ENCODE results near the gene C10orf90. TPM values are rescaled to one million over a fixed set of nuclear protein-coding genes. Genes with fewer than 3 reads are reported as not detected.
A peak's percentile ranks its signal among the peaks of the same experiment; 100 is the strongest.

The C10orf90 gene
- total RNA-seq, 1 experiment from 2014 or later, result 0.99 TPM

DNA sequence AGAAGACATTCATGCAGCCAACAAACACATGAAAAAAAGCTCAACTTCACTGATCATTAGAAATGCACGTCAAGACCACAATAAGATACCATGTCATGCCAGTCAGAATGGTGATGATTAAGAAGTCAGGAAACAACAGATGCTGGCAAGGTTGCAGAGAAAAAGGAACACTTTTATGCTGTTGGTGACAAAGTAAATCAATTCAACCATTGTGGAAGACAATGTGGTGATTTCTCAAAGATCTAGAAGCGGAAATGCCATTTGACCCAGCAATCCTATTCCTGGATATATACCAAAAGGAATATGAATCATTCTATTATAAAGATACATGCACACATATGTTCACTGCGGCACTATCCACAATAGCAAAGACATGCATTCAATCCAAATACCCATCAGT lies 77.6 kb downstream of the C10orf90 start:
- DNase-seq (ENCODE audit: extremely low read depth, low read depth), result no peak

DNA sequence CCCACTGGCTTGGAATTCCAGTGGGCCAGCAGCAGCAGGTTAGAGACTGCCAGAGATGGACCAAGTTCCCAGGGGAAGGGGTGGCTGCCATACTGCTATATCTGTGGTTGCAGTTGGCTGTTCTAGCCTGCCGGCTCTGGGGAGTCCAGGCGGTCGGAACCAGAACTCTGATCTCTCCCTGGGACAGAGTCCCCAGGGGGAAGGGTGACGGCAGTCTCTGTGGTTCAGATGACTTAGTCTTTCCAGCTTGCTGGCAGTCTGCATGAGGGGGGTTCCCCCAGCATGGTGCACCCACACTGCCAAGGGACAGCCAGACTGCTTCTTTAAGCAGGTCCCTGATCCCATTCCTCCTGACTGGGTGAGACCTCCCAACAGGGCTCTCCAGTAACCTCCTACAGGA lies 82.5 kb downstream of the C10orf90 start:
- DNase-seq (ENCODE audit: extremely low read depth, low read depth), result no peak

GRCh38 chr10:126586878-126587277 lies 83.6 kb downstream of the C10orf90 start:
- no peak for DNase-seq (ENCODE audit: extremely low read depth, low read depth)

- no peak for DNase-seq (ENCODE audit: extremely low read depth, low read depth)
Measured at GRCh38 chr10:126586128-126586527, 84.4 kb downstream of the C10orf90 start.

DNA sequence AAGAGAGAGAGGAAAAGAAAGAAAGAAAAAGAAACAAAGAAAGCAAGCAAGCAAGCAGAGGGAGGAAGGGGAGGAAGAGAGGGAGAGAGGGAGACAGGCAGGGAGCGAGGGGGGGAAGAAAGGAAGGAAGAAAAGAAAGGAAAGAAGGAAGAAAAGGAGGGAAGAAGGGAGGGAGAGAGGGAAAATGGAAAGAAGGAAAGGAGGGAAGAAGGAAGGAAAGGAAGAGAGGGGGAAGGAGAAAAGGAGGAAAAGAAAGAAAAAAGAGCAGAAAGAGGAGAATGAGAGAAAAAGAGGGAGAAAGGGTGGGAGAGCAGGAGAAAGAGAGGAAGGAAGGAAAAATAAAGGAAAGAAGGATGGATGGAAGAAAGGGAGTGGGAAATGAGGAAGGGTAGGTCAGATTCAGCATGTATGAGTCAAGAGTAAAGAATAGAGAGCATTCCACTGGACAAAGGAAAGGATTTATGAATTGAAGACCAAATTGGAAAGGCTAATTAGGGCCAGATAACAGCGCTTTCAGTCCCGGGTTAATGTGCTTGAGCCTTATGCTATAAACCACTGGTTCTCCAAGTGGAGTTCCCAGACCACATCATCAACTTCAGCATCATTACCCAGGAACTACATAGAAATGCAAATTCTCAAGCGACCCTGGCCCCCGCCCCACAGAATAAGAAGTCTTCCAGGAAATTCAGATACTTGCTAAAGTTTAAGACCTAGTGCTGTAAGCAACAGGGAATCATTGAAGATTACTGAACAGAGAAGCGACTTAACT lies 85.1 kb downstream of the C10orf90 start:
- no peak for DNase-seq (ENCODE audit: extremely low read depth, low read depth)

- DNase-seq (ENCODE audit: extremely low read depth, low read depth), result no peak
Measured at GRCh38 chr10:126584836-126585235, 85.7 kb downstream of the C10orf90 start.

DNA sequence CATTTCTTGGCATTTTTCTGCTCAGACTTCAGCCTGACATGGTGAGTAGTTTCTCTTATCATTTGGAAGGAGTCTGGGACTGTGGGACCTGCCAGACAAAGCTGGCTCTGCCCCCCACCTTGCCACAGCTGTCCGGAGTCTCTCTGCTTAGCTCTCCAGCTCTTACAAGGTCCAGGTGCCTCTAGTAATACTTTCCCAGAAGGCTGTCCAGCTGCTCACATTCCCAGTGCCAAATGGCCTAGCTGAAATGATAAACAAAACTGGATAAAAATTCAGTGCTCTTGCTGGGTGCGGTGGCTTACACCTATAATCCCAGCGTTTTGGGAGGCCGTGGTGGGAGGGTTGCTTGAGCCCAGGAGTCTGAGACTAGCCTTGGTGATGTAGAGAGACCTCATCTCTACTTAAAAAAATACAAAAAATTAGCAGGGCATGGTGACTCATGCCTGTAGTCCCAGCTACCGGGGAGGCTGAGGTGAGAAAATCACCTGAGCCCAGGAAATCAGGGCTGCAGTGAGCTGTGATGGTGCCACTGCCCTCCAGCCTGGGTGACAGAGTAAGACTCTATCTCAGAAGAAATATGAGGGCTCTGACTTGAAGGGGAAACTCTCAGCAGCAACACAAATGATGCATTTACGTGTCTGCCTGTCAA lies 86.8 kb downstream of the C10orf90 start:
- no peak for DNase-seq (ENCODE audit: extremely low read depth, low read depth)

GRCh38 chr10:126581648-126582046 lies 88.8 kb downstream of the C10orf90 start:
- DNase-seq (ENCODE audit: extremely low read depth, low read depth), result no peak

DNA sequence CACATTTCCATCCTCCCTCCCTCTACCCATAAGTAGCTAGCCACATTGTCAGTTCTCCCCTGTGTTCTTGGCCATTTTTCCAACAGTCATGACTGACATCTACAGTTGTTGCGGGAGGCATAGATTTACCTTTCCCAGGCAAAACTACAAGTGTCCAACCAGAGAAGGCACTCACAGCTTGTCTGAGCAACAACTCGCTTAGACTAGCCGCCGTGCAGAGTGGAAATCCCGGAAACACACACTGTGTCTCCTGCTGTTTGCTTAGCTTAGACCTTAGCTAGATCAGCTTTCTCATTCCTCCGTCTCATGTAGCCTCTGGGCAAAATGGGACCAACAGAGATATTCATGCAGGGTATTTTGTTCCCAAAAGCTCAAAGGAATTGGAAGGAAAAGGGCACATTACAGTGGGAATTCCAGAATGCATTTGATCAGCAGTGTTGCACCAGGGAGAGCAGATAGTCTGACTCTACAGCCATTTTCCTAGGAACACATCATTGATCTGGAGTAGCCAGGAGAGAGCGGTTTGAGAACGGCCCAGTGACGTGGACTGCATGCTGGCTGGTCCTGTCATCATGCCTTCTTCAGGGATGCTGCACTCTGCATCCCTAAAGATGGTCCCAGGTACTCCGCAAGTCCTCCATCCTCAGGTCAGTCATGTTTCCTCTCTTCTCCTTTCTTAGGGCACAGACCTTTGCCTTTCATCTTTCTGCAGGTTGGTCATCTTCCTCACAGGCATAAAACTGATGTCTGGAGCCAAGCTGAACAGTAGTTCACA lies 89.4 kb downstream of the C10orf90 start:
- no peak for DNase-seq (ENCODE audit: extremely low read depth, low read depth)

- no peak for DNase-seq (ENCODE audit: extremely low read depth, low read depth)
Measured at GRCh38 chr10:126576336-126576735, 94.2 kb downstream of the C10orf90 start.

- no peak for DNase-seq (ENCODE audit: extremely low read depth, low read depth)
Measured at GRCh38 chr10:126570621-126571602, 99.6 kb downstream of the C10orf90 start.

DNA sequence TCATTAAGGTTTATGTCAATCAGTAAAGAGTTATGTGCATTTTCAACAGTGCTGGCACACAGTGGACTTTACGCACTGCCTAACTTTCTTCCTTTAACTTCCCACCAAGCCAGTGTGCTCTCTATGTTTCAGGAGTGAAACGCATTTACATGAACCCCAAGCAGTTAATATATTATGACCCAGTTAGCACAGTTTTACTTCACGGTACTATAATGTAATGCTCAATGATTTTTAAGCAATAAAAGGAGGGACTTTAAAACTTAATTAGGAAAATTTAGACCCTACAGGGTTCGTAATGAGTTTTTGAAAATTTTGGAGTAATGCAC lies 100.3 kb downstream of the C10orf90 start:
- DNase-seq (ENCODE audit: extremely low read depth, low read depth), result no peak

DNA sequence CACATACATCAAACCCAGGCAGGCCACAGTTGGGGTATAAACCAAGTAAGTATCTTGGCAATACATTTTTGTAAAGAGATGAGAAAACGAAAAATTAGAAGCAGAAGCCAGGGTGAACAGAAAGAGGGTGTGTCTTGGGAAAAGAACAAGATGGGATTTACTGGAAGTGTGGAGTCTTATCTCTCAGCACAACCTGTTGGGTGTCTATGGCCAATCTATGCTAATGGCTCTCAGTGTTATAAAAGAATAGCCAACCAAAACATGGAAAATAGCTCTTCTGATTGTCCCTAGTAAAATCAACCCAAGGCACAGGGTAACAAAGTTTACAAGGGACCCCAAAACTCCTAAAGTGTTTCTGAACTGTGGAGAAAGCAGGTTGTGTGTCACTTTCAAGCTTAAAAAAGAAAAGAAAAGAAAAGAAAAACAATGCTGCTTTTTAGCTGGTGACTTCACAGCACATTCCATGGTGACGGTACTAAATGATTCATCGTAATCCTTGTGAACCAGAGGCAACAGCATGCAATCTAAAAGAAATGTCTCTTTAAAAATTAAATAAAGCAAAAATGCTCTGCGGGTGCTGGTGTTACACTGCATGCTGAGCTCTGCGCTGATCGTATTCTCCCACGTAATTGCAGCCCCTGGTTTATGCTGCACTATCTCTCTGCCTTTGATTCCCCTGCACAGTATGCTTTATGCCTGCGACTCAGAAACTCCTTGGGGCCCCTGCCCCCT lies 100.8 kb downstream of the C10orf90 start:
- DNase-seq (ENCODE audit: extremely low read depth, low read depth), result peak; percentile 8

DNA sequence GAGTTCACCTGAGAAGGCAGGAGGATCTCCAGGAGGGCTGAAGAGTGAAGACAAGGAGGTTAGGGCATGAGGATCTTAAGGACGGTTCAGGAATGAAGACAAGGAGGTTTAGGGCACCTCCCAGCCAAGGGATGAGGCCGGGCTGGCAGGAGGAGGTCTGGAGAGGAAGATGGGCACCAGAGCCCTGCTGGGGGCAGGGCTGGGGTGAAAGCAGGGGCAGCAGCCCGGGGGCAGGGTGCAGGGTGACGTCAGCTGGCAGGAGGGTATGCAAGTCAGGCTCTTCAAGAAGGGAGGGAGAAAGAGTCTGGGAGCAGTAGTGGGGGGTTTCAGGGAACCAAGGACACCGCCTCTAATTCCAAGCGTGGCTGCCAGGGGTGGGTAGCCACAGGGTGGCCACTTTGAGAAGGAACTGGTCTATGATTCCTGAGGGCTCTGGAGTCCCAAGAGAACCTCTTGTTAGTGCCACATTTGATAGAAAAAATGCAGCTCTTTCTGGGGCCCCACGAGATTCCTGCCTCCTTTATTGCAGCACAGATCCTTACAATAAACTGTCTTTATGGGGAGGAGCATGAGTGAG lies 101.6 kb downstream of the C10orf90 start:
- DNase-seq (ENCODE audit: extremely low read depth, low read depth), result no peak

DNA sequence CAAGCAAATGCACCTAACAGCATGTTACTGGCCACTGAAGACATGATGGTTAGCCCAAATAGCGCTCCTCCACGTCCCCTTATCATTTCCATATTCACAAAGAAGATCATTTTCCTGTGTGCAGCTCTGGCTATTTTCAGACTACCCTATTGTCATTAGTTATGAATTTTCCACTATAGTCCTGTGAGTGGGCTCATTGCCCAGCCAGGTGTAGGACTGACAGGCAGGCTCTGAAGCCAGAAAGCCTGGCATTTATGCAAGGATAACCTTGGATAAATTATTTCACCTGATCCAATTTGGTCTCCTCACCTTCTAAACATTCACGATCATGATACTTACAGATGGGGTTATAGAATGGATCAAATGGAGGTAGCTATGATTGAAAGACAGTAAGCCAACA lies 104.6 kb downstream of the C10orf90 start:
- DNase-seq (ENCODE audit: extremely low read depth, low read depth), result no peak

DNA sequence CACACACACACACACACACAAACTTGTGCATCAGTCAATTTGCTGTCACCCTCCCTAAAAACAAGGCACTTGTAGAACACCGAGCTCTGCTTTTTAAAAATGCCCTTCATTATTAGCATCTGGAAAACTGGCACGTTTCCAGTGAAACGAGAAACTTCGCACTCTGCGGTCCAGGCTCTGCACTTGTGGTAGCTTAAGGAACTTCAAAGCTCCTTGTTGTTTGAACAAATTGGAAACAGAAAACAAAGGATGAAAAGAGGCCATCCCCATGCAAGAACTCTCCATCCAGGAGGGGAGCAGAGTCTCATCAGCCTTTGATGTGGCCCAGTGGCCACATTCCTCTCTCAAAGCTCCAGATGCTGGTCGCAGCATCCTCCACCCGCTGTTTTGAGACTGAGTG lies 105.1 kb downstream of the C10orf90 start:
- DNase-seq (ENCODE audit: extremely low read depth, low read depth), result no peak

DNA sequence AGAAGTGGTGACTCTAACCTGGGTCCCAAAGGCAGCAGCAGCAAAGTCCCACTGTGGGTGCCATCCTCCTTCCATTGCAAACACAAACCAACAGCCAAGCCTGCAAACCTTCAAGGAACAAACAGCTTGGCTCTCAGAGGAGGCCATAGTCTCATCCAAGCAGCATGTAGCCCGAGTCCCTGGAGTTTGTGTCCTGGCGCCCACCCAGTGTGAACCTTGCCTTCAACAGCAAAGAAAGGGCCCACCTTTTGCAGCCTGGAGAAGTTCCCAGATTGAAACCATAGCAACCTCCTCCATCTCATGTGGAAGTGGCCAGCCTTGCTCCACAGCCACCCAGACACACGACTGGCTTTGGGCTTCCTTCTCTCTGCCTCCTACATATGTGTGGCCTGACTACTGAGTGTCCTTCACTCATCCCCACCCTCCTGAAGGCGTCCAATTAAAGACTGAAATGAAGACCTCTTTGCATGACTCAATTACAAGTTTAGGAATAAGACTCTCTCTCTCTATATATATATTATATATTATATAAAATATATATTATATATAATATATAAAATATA lies 106.1 kb downstream of the C10orf90 start:
- no peak for DNase-seq (ENCODE audit: extremely low read depth, low read depth)

DNA sequence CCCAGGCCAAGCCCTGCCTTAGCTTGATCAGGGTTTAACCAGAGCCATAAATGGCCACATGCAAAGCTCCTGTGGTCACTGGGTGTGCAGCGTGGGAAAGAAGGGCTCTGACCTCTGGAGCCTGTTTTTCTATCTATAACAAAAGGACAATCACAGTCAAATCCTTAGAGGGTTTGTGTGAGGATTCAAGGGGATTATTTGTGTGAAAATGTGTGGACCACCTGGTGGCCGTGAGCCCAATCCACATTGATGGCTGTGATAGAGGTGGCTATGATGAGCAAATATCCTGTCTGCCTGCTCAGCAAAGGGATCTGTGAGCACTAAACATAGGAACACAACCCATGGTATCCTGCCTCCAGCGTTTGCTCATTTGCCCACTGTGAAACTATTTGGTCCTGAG lies 107.1 kb downstream of the C10orf90 start:
- no peak for DNase-seq (ENCODE audit: extremely low read depth, low read depth)

Measured in NCI-H460 (cell line).